Measurements from ENCODE around the gene SCFD1.

- TF ChIP-seq CTCF (IDR thresholded peaks at IDR 0.05), result no peak
- TF ChIP-seq POLR2AphosphoS5 (IDR thresholded peaks at IDR 0.05), result no peak
- TF ChIP-seq EP300 (IDR thresholded peaks at IDR 0.05), result no peak
Observed at GRCh38 chr14:30607156-30607780, 14.9 kb upstream of the SCFD1 start.
